ENCODE measurements around the gene RAB3C. TPM values are rescaled to one million over a fixed set of nuclear protein-coding genes. Genes with fewer than 3 reads are reported as not detected.

The RAB3C gene
- total RNA-seq, 4 donors from 2014 or later, result under 0.01 to 1.2 (median 0.41) TPM

- 23 to 25% methylated on average over 3 of the region's 3 CpGs for WGBS, 2 donors
Observed at GRCh38 chr5:58849921-58850667, 267.2 kb downstream of the RAB3C start.

GRCh38 chr5:58851153-58851552 lies 268.3 kb downstream of the RAB3C start:
- Histone ChIP-seq H3K9me3 (no peaks in the 10 kb centered on the region), H3K4me3 (replicated peaks in 1 of 3) (no peak overlapping the region), H3K27me3 (no peaks in the 10 kb centered on the region), H3K4me1 (no peaks in the 10 kb centered on the region), H3K27ac (no peak overlapping the region), H3K36me3 (no peaks in the 10 kb centered on the region)
- TF ChIP-seq POLR2A (IDR thresholded peaks at IDR 0.05), result no peak
- no peak for TF ChIP-seq CTCF (IDR thresholded peaks at IDR 0.05)
- no peak for DNase-seq
- WGBS, 2 donors, result 59 to 65% methylated on average over 7 of the region's 7 CpGs
- intact Hi-C loops (cut with DNase I), result no loop called here

More at GRCh38 chr5:58849921-58850667, 267.2 kb downstream of the RAB3C start:
- Histone ChIP-seq H3K36me3 (no peaks in the 10 kb centered on the region), H3K9me3 (no peaks in the 10 kb centered on the region), H3K4me3 (replicated peaks in 1 of 3) (no peak overlapping the region), H3K27me3 (no peaks in the 10 kb centered on the region), H3K4me1 (no peaks in the 10 kb centered on the region), H3K27ac (no peak overlapping the region)
- TF ChIP-seq POLR2A (IDR thresholded peaks at IDR 0.05) (no peak), CTCF (IDR thresholded peaks at IDR 0.05) (peak in 4 of 6 experiments; percentile 23 to 40 (median 38))
- no peak for DNase-seq
- intact Hi-C loops (cut with DNase I), result loop anchor here (10.0 kb wide), 1 partner anchor 355 kb away; the partner anchor contains the start of gene GAPT

GRCh38 chr5:58851571-58851970 lies 268.7 kb downstream of the RAB3C start:
- Histone ChIP-seq H3K4me1 (no peaks in the 10 kb centered on the region), H3K4me3 (replicated peaks in 1 of 3) (no peak overlapping the region), H3K27me3 (no peaks in the 10 kb centered on the region), H3K9me3 (no peaks in the 10 kb centered on the region), H3K27ac (no peak overlapping the region), H3K36me3 (no peaks in the 10 kb centered on the region)
- TF ChIP-seq POLR2A (IDR thresholded peaks at IDR 0.05) (no peak), CTCF (IDR thresholded peaks at IDR 0.05) (no peak)
- intact Hi-C loops (cut with DNase I), result no loop called here
- WGBS, 2 donors, result 90 to 91% methylated on average over 5 of the region's 5 CpGs
- no peak for DNase-seq

- Histone ChIP-seq H3K27ac (no peak overlapping the region), H3K4me1 (no peaks in the 10 kb centered on the region), H3K9me3 (no peaks in the 10 kb centered on the region), H3K4me3 (replicated peaks in 1 of 3) (no peak overlapping the region), H3K36me3 (no peaks in the 10 kb centered on the region), H3K27me3 (no peaks in the 10 kb centered on the region)
- intact Hi-C loops (cut with DNase I), result no loop called here
- TF ChIP-seq POLR2A (IDR thresholded peaks at IDR 0.05) (no peak), CTCF (IDR thresholded peaks at IDR 0.05) (no peak)
- 78% methylated on average over 1 of the region's 1 CpG for WGBS, 2 donors
- DNase-seq, result no peak
Observed at GRCh38 chr5:58852566-58852965, 269.7 kb downstream of the RAB3C start.

GRCh38 chr5:58854441-58854840 lies 271.6 kb downstream of the RAB3C start:
- TF ChIP-seq CTCF (IDR thresholded peaks at IDR 0.05) (no peak), POLR2A (IDR thresholded peaks at IDR 0.05) (no peak)
- Histone ChIP-seq H3K4me3 (replicated peaks in 1 of 3) (no peak overlapping the region), H3K4me1 (no peaks in the 10 kb centered on the region), H3K9me3 (no peaks in the 10 kb centered on the region), H3K27ac (no peak overlapping the region), H3K36me3 (no peaks in the 10 kb centered on the region), H3K27me3 (no peaks in the 10 kb centered on the region)
- intact Hi-C loops (cut with DNase I), result no loop called here
- no peak for DNase-seq
- 88 to 89% methylated on average over 2 of the region's 2 CpGs for WGBS, 2 donors
